ENCODE data around the gene ZNF566.

DNA sequence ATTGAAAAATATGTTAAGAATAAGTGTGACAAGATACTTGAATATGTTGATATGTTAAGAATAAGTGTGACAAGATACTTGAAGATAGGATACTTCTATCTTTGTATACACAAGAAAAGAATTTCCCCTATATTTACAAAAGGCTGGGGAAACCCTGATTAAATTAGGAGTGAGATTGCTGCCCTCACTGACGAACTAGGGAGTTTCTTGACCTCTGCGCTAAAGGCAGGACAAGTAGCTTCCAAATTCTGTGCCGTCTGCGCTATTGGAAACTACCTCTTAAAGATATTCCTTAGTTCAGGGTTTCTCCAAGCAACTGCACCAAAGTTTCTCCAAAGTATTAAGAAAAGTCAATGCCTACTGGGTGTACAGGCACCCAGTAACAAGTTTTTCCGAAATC, 38.0 kb upstream of the ZNF566 start:
- TF ChIP-seq POLR2A (IDR thresholded peaks at IDR 0.05): no peak
- TF ChIP-seq, protein P1, sequence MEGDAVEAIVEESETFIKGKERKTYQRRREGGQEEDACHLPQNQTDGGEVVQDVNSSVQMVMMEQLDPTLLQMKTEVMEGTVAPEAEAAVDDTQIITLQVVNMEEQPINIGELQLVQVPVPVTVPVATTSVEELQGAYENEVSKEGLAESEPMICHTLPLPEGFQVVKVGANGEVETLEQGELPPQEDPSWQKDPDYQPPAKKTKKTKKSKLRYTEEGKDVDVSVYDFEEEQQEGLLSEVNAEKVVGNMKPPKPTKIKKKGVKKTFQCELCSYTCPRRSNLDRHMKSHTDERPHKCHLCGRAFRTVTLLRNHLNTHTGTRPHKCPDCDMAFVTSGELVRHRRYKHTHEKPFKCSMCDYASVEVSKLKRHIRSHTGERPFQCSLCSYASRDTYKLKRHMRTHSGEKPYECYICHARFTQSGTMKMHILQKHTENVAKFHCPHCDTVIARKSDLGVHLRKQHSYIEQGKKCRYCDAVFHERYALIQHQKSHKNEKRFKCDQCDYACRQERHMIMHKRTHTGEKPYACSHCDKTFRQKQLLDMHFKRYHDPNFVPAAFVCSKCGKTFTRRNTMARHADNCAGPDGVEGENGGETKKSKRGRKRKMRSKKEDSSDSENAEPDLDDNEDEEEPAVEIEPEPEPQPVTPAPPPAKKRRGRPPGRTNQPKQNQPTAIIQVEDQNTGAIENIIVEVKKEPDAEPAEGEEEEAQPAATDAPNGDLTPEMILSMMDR (IDR thresholded peaks at IDR 0.05): no peak

Measured in testis (tissue), 2 donors.